Sigmoid colon (tissue), 7 donors: ENCODE results near the gene KAZN. TPM values are rescaled to one million over a fixed set of nuclear protein-coding genes. Genes with fewer than 3 reads are reported as not detected.

Experiments
- DNase-seq: peaks from one replicate; pipeline ENCODE4 v3.0.0-alpha.2; 2019
- H3K27ac ChIP-seq, 4 donors: fragments of 200-600 bp; sonication (generic); one replicate each; pipeline ENCODE4 v1.5.1; 2016 to 2019; ENCODE audit warnings: mild to moderate bottlenecking in 1 of 4
- H3K27me3 ChIP-seq, 3 donors: fragments of 200-600 bp; sonication (generic); one replicate each; pipeline ENCODE4 v1.5.1; 2019; ENCODE audit warnings: mild to moderate bottlenecking in 1 of 3
- H3K36me3 ChIP-seq, 4 donors: fragments of 200-600 bp; sonication (generic); one replicate each; pipeline ENCODE4 v1.5.1; 2016 to 2019
- H3K4me1 ChIP-seq, 4 donors: fragments of 200-600 bp; sonication (generic); one replicate each; pipeline ENCODE4 v1.5.1; 2017 to 2019
- H3K4me3 ChIP-seq, 4 donors: fragments of 200-600 bp; sonication (generic); one replicate each; pipeline ENCODE4 v1.5.1; 2017 to 2019; ENCODE audit warnings: mild to moderate bottlenecking in 2 of 4, moderate library complexity in 1 of 4
- H3K9me3 ChIP-seq, 4 donors: fragments of 200-600 bp in 3 of 4; sonication (generic) in 3 of 4; one replicate each; pipeline versions ENCODE4 v1.5.1 to v1.6.1; 2013 to 2019
- CTCF ChIP-seq, 4 experiments: fragments of 450-650 bp in 3 of 4; fragments of 200-600 bp in 1 of 4; IDR thresholded peaks; one replicate each; pipeline ENCODE4 v1.5.1; 2016 to 2019; ENCODE audit warnings: antibody characterized with exemption in 4 of 4, mild to moderate bottlenecking in 3 of 4, moderate library complexity in 2 of 4
- EP300 ChIP-seq, 4 donors: sonication (generic); formaldehyde crosslinking; IDR thresholded peaks; one replicate each; pipeline ENCODE4 v1.6.1; 2017; ENCODE audit warnings: antibody characterized with exemption in 4 of 4
- POLR2A ChIP-seq, 2 donors: fragments of 450-650 bp; IDR thresholded peaks; one replicate each; pipeline ENCODE4 v1.6.1; 2016; ENCODE audit warnings: antibody characterized with exemption in 2 of 2, mild to moderate bottlenecking in 2 of 2, moderate library complexity in 2 of 2
- POLR2AphosphoS5 ChIP-seq, 4 donors: sonication (generic); formaldehyde crosslinking; IDR thresholded peaks; one replicate each; pipeline ENCODE4 v1.6.1; 2017; ENCODE audit warnings: antibody characterized with exemption in 4 of 4
- WGBS, 2 donors: extraction: QIAGEN DNeasy Blood & Tissue Kit; methylation state at CpG; one replicate each; pipeline ENCODE4 v1.1.7; 2013; 5-methylcytosine and 5-hydroxymethylcytosine counted together
- intact Hi-C: fragments of 100-400 bp; cut with DNase I; formaldehyde crosslinking; loops from one replicate; pipeline ENCODE4 v1.15.1; 2023
- polyA plus RNA-seq, 3 donors: library from polyadenylated mRNA; stranded (reverse); fragments of 200-250 nt; gene quantifications; one replicate each; pipeline ENCODE4 v1.2.3, GENCODE V29; 2013
- total RNA-seq, 4 donors: library from RNA; depleted of rRNA; stranded (reverse); fragments of >200 nt; gene quantifications; one replicate each; pipeline ENCODE4 v1.1.0, GENCODE V29; 2016
- donor health status: healthy with polysubstance abuse.
- donor health status: Bipolar disorder and iron deficiency.
- donor health status: healthy.

The KAZN gene
- total and polyA plus RNA-seq, 7 donors, result 2.5 to 11.4 (median 5.6) TPM

GRCh38 chr1:14696761-14697160 lies 98.3 kb downstream of the KAZN start:
- Histone ChIP-seq H3K36me3 (no peaks in the 10 kb centered on the region), H3K27ac (no peak overlapping the region), H3K4me3 (no peak overlapping the region), H3K4me1 (no peaks in the 10 kb centered on the region), H3K9me3 (no peaks in the 10 kb centered on the region), H3K27me3 (peaks cover 0 to 5% (median 0%) of the 10 kb centered on the region in 3 donors)
- WGBS, 2 donors, result 84 to 86% methylated on average over 5 of the region's 5 CpGs
- TF ChIP-seq POLR2AphosphoS5 (IDR thresholded peaks at IDR 0.05), result no peak
- no peak for TF ChIP-seq POLR2A (IDR thresholded peaks at IDR 0.05)
- TF ChIP-seq EP300 (IDR thresholded peaks at IDR 0.05), result no peak
- no peak for TF ChIP-seq CTCF (IDR thresholded peaks at IDR 0.05)
- DNase-seq, result no peak
- intact Hi-C loops, result no loop called here

- Histone ChIP-seq H3K4me1 (no peaks in the 10 kb centered on the region), H3K27ac (no peak overlapping the region), H3K9me3 (no peaks in the 10 kb centered on the region), H3K36me3 (no peaks in the 10 kb centered on the region), H3K27me3 (peaks cover 0 to 5% (median 0%) of the 10 kb centered on the region in 3 donors), H3K4me3 (no peak overlapping the region)
- intact Hi-C loops, result no loop called here
- no peak for DNase-seq
- TF ChIP-seq POLR2AphosphoS5 (IDR thresholded peaks at IDR 0.05) (no peak), CTCF (IDR thresholded peaks at IDR 0.05) (no peak), EP300 (IDR thresholded peaks at IDR 0.05) (no peak), POLR2A (IDR thresholded peaks at IDR 0.05) (no peak)
- WGBS, 2 donors, result 67 to 83% methylated on average over 4 of the region's 4 CpGs
Measured at GRCh38 chr1:14697353-14697752, 98.9 kb downstream of the KAZN start.

GRCh38 chr1:14698314-14698713 lies 99.8 kb downstream of the KAZN start:
- 94 to 95% methylated on average over 11 of the region's 11 CpGs for WGBS, 2 donors
- no peak overlapping the region for H3K4me3 ChIP-seq
- no peak for DNase-seq
- TF ChIP-seq EP300 (IDR thresholded peaks at IDR 0.05), result no peak
- no peak for TF ChIP-seq CTCF (IDR thresholded peaks at IDR 0.05)
- no peak for TF ChIP-seq POLR2AphosphoS5 (IDR thresholded peaks at IDR 0.05)
- no peak for TF ChIP-seq POLR2A (IDR thresholded peaks at IDR 0.05)
- H3K4me1 ChIP-seq, result no peaks in the 10 kb centered on the region
- peaks cover 0 to 5% (median 0%) of the 10 kb centered on the region in 3 donors for H3K27me3 ChIP-seq
- intact Hi-C loops, result no loop called here
- H3K27ac ChIP-seq, result no peak overlapping the region
- no peaks in the 10 kb centered on the region for H3K9me3 ChIP-seq
- H3K36me3 ChIP-seq, result no peaks in the 10 kb centered on the region

GRCh38 chr1:14699620-14700019 lies 101.1 kb downstream of the KAZN start:
- Histone ChIP-seq H3K9me3 (no peaks in the 10 kb centered on the region), H3K4me1 (no peaks in the 10 kb centered on the region), H3K27ac (no peak overlapping the region), H3K4me3 (no peak overlapping the region), H3K27me3 (no peaks in the 10 kb centered on the region), H3K36me3 (no peaks in the 10 kb centered on the region)
- intact Hi-C loops, result no loop called here
- DNase-seq, result no peak
- WGBS, 2 donors, result 79 to 88% methylated on average over 8 of the region's 8 CpGs
- no peak for TF ChIP-seq CTCF (IDR thresholded peaks at IDR 0.05)
- TF ChIP-seq POLR2AphosphoS5 (IDR thresholded peaks at IDR 0.05), result no peak
- no peak for TF ChIP-seq POLR2A (IDR thresholded peaks at IDR 0.05)
- TF ChIP-seq EP300 (IDR thresholded peaks at IDR 0.05), result no peak

GRCh38 chr1:14704846-14705245 lies 106.4 kb downstream of the KAZN start:
- Histone ChIP-seq H3K27me3 (no peaks in the 10 kb centered on the region), H3K36me3 (no peaks in the 10 kb centered on the region), H3K4me3 (no peak overlapping the region), H3K27ac (no peak overlapping the region), H3K4me1 (no peaks in the 10 kb centered on the region), H3K9me3 (no peaks in the 10 kb centered on the region)
- intact Hi-C loops, result no loop called here
- WGBS, 2 donors, result 77 to 91% methylated on average over 1 of the region's 1 CpG
- TF ChIP-seq EP300 (IDR thresholded peaks at IDR 0.05), result no peak
- no peak for TF ChIP-seq POLR2A (IDR thresholded peaks at IDR 0.05)
- TF ChIP-seq CTCF (IDR thresholded peaks at IDR 0.05), result no peak
- TF ChIP-seq POLR2AphosphoS5 (IDR thresholded peaks at IDR 0.05), result no peak
- DNase-seq, result no peak
